SH-SY5Y (cell line): ENCODE measurements around the gene IPCEF1.

Experiments
- GATA2 ChIP-seq: IDR thresholded peaks from 2 replicates; pipeline ENCODE4 v1.6.1; 2011; ENCODE audit warnings: mild to moderate bottlenecking, low read depth, low read length
- GATA3 ChIP-seq: IDR thresholded peaks from 2 replicates; pipeline ENCODE4 v1.6.1; 2011; ENCODE audit warnings: low read depth, mild to moderate bottlenecking, low read length, moderate library complexity

DNA sequence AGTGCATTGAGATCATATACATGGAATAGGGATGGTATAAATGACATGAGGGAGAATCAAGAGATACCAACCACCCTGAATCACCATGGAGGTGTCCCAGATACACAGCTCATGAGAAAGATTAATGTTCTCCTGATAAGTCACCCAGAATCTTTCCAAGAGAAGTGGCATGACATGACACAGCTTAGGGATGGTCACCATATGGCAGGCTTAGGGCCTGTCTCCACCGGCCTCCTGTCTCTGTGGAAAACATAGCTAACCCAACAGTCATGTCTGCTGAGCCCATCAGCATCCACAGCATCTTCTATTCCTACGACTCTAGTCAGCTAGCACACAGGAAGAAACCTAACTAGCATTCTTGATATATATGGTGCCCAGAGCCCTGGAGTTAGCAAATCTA, 133.3 kb downstream of the IPCEF1 start:
- no peak for TF ChIP-seq GATA3
- TF ChIP-seq GATA2 = no peak
